WTC11 (cell line): Measurements from ENCODE around the gene PLEKHN1. TPM values are rescaled to one million over a fixed set of nuclear protein-coding genes. Genes with fewer than 3 reads are reported as not detected.
"Not testable (repeated sequence)": the region's sequence is repeated elsewhere in the genome, so short reads cannot be mapped to it uniquely, and the experiment has no call there.

Experiments
- ATAC-seq: fragments of 200-7000 bp; cut with Tn5 transposase; 2 replicates; pipeline ENCODE4 v1.10.0; 2021; ENCODE audit warnings: mild to moderate bottlenecking, moderate library complexity
- CTCF ChIA-PET: fragments of 300-600 bp; sonication (Branson Sonifier 250); formaldehyde crosslinking; loops from one replicate; lab custom pipeline; 2021; ENCODE audit warnings: antibody characterized with exemption; lab: Charles Lee
- POLR2A ChIA-PET: fragments of 350-600 bp; sonication (Branson Sonifier 250); formaldehyde crosslinking; loops from one replicate; lab custom pipeline; 2021; ENCODE audit warnings: antibody characterized with exemption; lab: Charles Lee
- DNase-seq: peaks from one replicate; pipeline ENCODE4 v3.0.0; 2021; ENCODE audit warnings: low spot score
- H3K27ac Mint-ChIP-seq: 2 replicates; pipeline ENCODE4 v1.8.0; 2021; ENCODE audit warnings: mixed read lengths
- H3K27me3 Mint-ChIP-seq: 2 replicates; pipeline ENCODE4 v1.8.0; 2021; ENCODE audit warnings: low read depth, mild to moderate bottlenecking, moderate library complexity, mixed read lengths
- H3K36me3 Mint-ChIP-seq: 2 replicates; pipeline ENCODE4 v1.8.0; 2021; ENCODE audit warnings: mixed read lengths
- H3K4me1 Mint-ChIP-seq: 2 replicates; pipeline ENCODE4 v1.8.0; 2022; ENCODE audit warnings: mixed read lengths
- H3K4me3 Mint-ChIP-seq: 2 replicates; pipeline ENCODE4 v1.8.0; 2021; ENCODE audit warnings: mild to moderate bottlenecking, moderate library complexity, mixed read lengths
- H3K9me3 Mint-ChIP-seq: 2 replicates; pipeline ENCODE4 v1.8.0; 2021; ENCODE audit warnings: mixed read lengths
- ESRRA ChIP-seq: sonication (generic); formaldehyde crosslinking; IDR thresholded peaks from 2 replicates; pipeline ENCODE4 v1.8.1; 2022; ENCODE audit warnings: mild to moderate bottlenecking, missing genetic modification reagents, borderline replicate concordance
- ETV6 ChIP-seq: sonication (generic); formaldehyde crosslinking; IDR thresholded peaks from 2 replicates; pipeline ENCODE4 v1.8.1; 2022; ENCODE audit warnings: mild to moderate bottlenecking, missing genetic modification reagents
- FOXJ3 ChIP-seq: sonication (generic); formaldehyde crosslinking; IDR thresholded peaks from 2 replicates; pipeline ENCODE4 v1.9.0; 2021; ENCODE audit warnings: missing genetic modification reagents, mild to moderate bottlenecking, borderline replicate concordance
- FOXP1 ChIP-seq: sonication (generic); formaldehyde crosslinking; IDR thresholded peaks from 2 replicates; pipeline ENCODE4 v1.8.0; 2022; ENCODE audit warnings: missing genetic modification reagents, mild to moderate bottlenecking, moderate library complexity, borderline replicate concordance
- GABPB1 ChIP-seq: sonication (generic); formaldehyde crosslinking; IDR thresholded peaks from 2 replicates; pipeline ENCODE4 v1.8.1; 2023; ENCODE audit warnings: mild to moderate bottlenecking, missing genetic modification reagents
- HMGA2 ChIP-seq: fragments of 250-450 bp; sonication (Bioruptor Pico); IDR thresholded peaks from 2 replicates; pipeline ENCODE4 v1.4.0; 2021; ENCODE audit warnings: mild to moderate bottlenecking, moderate library complexity
- IRF2 ChIP-seq: sonication (generic); formaldehyde crosslinking; IDR thresholded peaks from 2 replicates; pipeline ENCODE4 v1.8.0; 2022; ENCODE audit warnings: low read depth, missing genetic modification reagents, borderline replicate concordance
- MXD4 ChIP-seq: fragments of 250-450 bp; sonication (Bioruptor Pico); IDR thresholded peaks from 2 replicates; pipeline ENCODE4 v1.8.0; 2021; ENCODE audit warnings: mild to moderate bottlenecking, moderate library complexity, borderline replicate concordance
- NFYB ChIP-seq: sonication (generic); formaldehyde crosslinking; conservative IDR thresholded peaks from 2 replicates; pipeline ENCODE4 v1.8.0; 2022; ENCODE audit warnings: low read depth, missing genetic modification reagents
- PRRX2 ChIP-seq: fragments of 250-450 bp; sonication (Bioruptor Pico); IDR thresholded peaks from 2 replicates; pipeline ENCODE4 v1.8.0; 2021; ENCODE audit warnings: mild to moderate bottlenecking
- TEAD4 ChIP-seq: sonication (generic); formaldehyde crosslinking; IDR thresholded peaks from 2 replicates; pipeline ENCODE4 v1.8.0; 2022; ENCODE audit warnings: mild to moderate bottlenecking, missing genetic modification reagents
- ZNF219 ChIP-seq: sonication (generic); formaldehyde crosslinking; IDR thresholded peaks from 2 replicates; pipeline ENCODE4 v1.8.0; 2023; ENCODE audit warnings: missing genetic modification reagents, mild to moderate bottlenecking, borderline replicate concordance
- ZNF317 ChIP-seq: sonication (generic); formaldehyde crosslinking; IDR thresholded peaks from 2 replicates; pipeline ENCODE4 v1.8.1; 2023; ENCODE audit warnings: low read depth, mild to moderate bottlenecking, moderate library complexity, missing genetic modification reagents, borderline replicate concordance
- ZNF671 ChIP-seq: fragments of 250-450 bp; sonication (Bioruptor Pico); IDR thresholded peaks from 2 replicates; pipeline ENCODE4 v1.8.0; 2021; ENCODE audit warnings: mild to moderate bottlenecking
- total RNA-seq: library from RNA; stranded (reverse); gene quantifications from 3 replicates; pipeline ENCODE4 v1.2.3, GENCODE V29; 2021
- TF ChIP-seq, protein P1 (sequence below): sonication (generic); formaldehyde crosslinking; IDR thresholded peaks from 2 replicates; pipeline ENCODE4 v1.8.0; 2023; ENCODE audit warnings: mild to moderate bottlenecking, missing genetic modification reagents
- TF ChIP-seq, protein P2 (sequence below): fragments of 250-450 bp; sonication (Bioruptor Pico); IDR thresholded peaks from 2 replicates; pipeline ENCODE4 v2.1.2; 2022; ENCODE audit warnings: mild to moderate bottlenecking, moderate library complexity
- TF ChIP-seq, protein P3 (sequence below): sonication (generic); formaldehyde crosslinking; IDR thresholded peaks from 2 replicates; pipeline ENCODE4 v1.8.1; 2022; ENCODE audit warnings: low read depth, mild to moderate bottlenecking, moderate library complexity, missing genetic modification reagents, borderline replicate concordance
- TF ChIP-seq, protein P4 (sequence below): fragments of 250-450 bp; sonication (Bioruptor Pico); IDR thresholded peaks from 2 replicates; pipeline ENCODE4 v1.9.0; 2021; ENCODE audit warnings: moderate library complexity, mild to moderate bottlenecking, inconsistent platforms, borderline replicate concordance
- TF ChIP-seq, protein P5 (sequence below): sonication (generic); formaldehyde crosslinking; IDR thresholded peaks from 2 replicates; pipeline ENCODE4 v1.8.1; 2023; ENCODE audit warnings: mild to moderate bottlenecking, missing genetic modification reagents, moderate library complexity

The PLEKHN1 gene
- total RNA-seq, 1 experiment from 2014 or later: 3.4 TPM

DNA sequence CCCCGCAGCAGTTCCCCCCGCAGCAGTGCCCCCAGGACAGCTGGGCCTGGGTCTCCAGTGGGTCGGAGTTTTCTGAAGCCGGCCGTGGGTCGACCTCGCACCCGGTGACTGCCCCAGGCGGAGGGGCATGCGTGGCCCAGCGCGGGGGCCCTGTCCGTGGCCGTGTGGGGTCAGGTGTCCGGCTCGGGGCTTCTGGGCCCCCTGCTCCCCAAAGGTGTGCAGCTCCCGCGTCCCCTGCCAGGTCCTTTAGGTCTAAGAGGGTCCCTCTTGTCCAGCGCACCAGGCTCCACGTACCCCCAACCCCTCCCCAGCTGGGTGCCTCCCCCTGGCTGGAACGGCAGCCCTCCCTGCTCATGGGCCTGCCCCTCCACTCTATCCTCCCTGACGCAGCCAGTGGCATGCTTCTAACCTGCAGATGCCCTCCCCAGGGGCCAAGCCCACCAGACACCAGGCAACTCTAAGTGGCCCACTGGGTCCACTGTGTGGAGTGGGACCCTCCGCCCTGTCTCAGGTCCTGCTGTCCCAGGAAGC, 39.6 kb downstream of the PLEKHN1 start:
- ATAC-seq: no peak
- TF ChIP-seq ETV6: no peak
- TF ChIP-seq IRF2 (CRISPR knock-in tag): no peak
- no peak for TF ChIP-seq GABPB1
- TF ChIP-seq ESRRA (CRISPR knock-in tag): no peak
- TF ChIP-seq ZNF317 (CRISPR knock-in tag): no peak
- TF ChIP-seq ZNF671 (CRISPR knock-in tag): no peak
- Mint-ChIP-seq H3K36me3 (no peaks in the 10 kb centered on the region), H3K4me3 (no peak overlapping the region), H3K4me1 (peaks cover 14% of the 10 kb centered on the region), H3K27ac (no peak overlapping the region), H3K9me3 (no peaks in the 10 kb centered on the region), H3K27me3 (peaks cover 77% of the 10 kb centered on the region)
- no peak for DNase-seq
- ChIA-PET CTCF (interaction anchor here (1.3 to 3.1 kb wide), 3 partner anchors 8 to 29 kb away, joined by 3 to 8 read pairs (median 4); partner anchors contain the start of gene ISG15), POLR2A (no interaction called here)

DNA sequence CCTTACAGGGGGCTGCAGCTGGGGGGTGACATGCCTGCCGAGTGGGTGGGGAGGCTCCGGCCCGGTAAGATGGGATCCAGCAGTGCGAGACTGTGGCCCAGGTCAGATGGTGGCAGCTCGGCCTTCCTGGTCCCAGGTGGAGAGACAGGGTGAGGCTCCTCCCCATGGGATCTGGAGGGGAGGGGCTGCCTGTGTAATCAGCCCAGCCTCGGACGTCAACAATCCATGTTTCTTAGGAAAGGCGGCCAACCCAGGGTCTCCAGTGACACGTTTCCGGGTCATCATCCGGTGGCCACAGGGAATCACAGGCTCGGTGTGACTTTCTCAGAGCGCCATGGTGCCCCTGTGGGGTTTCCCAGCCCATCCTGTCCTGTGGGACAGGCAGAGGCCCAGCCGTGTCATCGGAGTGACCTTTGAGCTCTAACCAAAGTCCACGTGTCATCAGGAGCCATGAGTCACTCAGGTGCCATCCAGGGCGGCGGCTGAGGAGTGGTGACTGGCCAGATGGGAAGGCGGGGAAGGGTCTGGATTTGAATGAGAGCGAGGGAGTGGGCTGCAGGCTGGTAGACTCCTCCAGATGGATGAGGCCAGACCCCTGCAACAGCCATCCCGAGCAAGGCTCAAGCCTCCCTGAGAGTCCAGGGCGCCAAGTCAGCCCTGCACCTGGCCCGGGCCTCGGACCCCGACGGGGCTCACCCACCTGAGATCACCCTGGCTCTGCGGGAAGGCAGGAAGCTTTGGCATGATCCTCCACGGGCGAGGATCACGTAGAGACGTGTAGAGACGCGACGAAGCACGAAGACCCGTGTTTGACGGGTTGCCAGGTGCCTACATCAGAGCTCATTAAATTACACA, 40.2 kb downstream of the PLEKHN1 start:
- Mint-ChIP-seq H3K36me3 (no peaks in the 10 kb centered on the region), H3K9me3 (peaks cover 1% of the 10 kb centered on the region), H3K4me3 (no peak overlapping the region), H3K27ac (peak overlapping the region; percentile 45; the same call in 1 of the 2 replicates), H3K27me3 (peaks cover 75% of the 10 kb centered on the region), H3K4me1 (peaks cover 14% of the 10 kb centered on the region)
- TF ChIP-seq, protein P1, sequence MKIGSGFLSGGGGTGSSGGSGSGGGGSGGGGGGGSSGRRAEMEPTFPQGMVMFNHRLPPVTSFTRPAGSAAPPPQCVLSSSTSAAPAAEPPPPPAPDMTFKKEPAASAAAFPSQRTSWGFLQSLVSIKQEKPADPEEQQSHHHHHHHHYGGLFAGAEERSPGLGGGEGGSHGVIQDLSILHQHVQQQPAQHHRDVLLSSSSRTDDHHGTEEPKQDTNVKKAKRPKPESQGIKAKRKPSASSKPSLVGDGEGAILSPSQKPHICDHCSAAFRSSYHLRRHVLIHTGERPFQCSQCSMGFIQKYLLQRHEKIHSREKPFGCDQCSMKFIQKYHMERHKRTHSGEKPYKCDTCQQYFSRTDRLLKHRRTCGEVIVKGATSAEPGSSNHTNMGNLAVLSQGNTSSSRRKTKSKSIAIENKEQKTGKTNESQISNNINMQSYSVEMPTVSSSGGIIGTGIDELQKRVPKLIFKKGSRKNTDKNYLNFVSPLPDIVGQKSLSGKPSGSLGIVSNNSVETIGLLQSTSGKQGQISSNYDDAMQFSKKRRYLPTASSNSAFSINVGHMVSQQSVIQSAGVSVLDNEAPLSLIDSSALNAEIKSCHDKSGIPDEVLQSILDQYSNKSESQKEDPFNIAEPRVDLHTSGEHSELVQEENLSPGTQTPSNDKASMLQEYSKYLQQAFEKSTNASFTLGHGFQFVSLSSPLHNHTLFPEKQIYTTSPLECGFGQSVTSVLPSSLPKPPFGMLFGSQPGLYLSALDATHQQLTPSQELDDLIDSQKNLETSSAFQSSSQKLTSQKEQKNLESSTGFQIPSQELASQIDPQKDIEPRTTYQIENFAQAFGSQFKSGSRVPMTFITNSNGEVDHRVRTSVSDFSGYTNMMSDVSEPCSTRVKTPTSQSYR (CRISPR knock-in tag): no peak
- TF ChIP-seq GABPB1: peak; percentile 88
- TF ChIP-seq, protein P2, sequence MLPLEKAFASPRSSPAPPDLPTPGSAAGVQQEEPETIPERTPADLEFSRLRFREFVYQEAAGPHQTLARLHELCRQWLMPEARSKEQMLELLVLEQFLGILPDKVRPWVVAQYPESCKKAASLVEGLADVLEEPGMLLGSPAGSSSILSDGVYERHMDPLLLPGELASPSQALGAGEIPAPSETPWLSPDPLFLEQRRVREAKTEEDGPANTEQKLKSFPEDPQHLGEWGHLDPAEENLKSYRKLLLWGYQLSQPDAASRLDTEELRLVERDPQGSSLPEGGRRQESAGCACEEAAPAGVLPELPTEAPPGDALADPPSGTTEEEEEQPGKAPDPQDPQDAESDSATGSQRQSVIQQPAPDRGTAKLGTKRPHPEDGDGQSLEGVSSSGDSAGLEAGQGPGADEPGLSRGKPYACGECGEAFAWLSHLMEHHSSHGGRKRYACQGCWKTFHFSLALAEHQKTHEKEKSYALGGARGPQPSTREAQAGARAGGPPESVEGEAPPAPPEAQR: no peak
- TF ChIP-seq ZNF219 (CRISPR knock-in tag): no peak
- DNase-seq (peak; percentile 25), ATAC-seq (peak; percentile 23; the same call in 1 of the 2 replicates)
- ChIA-PET CTCF (interaction anchor here (1.1 to 3.1 kb wide), 5 partner anchors 13 to 57 kb away, joined by 3 to 8 read pairs (median 6); partner anchors contain the start of gene AGRN), POLR2A (no interaction called here)

DNA sequence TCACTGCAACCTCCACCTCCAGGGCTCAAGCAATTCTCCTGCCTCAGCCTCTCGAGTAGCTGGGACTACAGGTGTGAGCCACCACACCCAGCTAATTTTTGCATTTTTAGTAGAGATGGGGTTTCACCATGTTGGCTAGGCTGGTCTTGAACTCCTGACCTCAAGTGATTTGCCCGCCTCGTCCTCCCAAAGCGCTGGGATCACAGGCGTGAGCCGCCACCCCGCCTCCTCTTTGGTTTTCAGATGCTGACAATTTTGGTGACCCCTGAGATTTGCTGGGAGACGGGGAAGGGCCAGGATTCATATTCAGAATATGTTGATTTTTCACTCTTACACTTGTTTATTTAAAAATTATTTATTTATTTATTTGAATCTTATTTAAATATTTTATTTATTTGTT, 43.8 kb downstream of the PLEKHN1 start:
- H3K27ac Mint-ChIP-seq, ATAC-seq, POLR2A ChIA-PET, H3K4me3 Mint-ChIP-seq, DNase-seq, H3K36me3 Mint-ChIP-seq, H3K9me3 Mint-ChIP-seq: not testable (repeated sequence)
- peaks cover 31% of the 10 kb centered on the region for H3K4me1 Mint-ChIP-seq
- peak; percentile 43; the same call in 1 of the 2 replicates for TF ChIP-seq HMGA2
- peaks cover 59% of the 10 kb centered on the region for H3K27me3 Mint-ChIP-seq
- CTCF ChIA-PET: interaction anchor here (1.2 kb wide), 1 partner anchor 9 kb away, joined by 4 read pairs; no protein-coding TSS in a partner anchor

DNA sequence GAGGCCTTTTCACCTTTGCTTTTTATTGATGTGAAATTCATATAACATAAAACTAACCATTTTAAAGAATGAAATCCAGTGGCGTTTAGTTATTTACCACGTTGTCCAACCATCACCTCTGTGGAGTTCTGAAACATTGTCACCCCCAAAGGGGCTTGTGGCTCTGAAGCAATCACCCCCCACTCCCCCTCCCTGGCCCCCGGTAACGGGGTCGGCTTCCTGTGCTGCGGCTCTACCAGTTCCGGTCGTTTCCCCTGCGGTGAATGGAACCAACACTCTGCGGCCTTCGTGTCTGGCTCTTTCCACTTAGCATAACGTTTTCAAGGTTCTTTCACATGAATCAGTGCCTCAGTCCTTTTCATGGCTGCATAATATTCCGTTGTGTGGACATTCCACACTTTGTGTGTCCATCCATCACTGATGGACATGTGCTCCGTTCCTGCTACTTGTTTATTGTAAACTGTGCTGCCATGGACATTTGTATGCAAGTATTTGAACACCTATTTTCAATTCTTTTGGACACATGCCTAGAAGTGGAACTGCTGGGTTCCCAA, 45.2 kb downstream of the PLEKHN1 start:
- H3K27me3 Mint-ChIP-seq: peaks cover 51% of the 10 kb centered on the region
- DNase-seq (no peak), ATAC-seq (no peak)
- H3K4me3 Mint-ChIP-seq: no peak overlapping the region
- no peak overlapping the region; the same call in 1 of the 2 replicates for H3K27ac Mint-ChIP-seq
- peaks cover 26% of the 10 kb centered on the region for H3K4me1 Mint-ChIP-seq
- H3K9me3 Mint-ChIP-seq: peaks cover 4% of the 10 kb centered on the region
- ChIA-PET POLR2A (no interaction called here), CTCF (no interaction called here)
- no peaks in the 10 kb centered on the region for H3K36me3 Mint-ChIP-seq
- TF ChIP-seq TEAD4 (CRISPR knock-in tag) (no peak), NFYB (CRISPR knock-in tag) (no peak), ETV6 (no peak), PRRX2 (no peak), FOXP1 (CRISPR knock-in tag) (no peak), FOXJ3 (CRISPR knock-in tag) (no peak), MXD4 (no peak), GABPB1 (no peak)
- TF ChIP-seq, protein P3, sequence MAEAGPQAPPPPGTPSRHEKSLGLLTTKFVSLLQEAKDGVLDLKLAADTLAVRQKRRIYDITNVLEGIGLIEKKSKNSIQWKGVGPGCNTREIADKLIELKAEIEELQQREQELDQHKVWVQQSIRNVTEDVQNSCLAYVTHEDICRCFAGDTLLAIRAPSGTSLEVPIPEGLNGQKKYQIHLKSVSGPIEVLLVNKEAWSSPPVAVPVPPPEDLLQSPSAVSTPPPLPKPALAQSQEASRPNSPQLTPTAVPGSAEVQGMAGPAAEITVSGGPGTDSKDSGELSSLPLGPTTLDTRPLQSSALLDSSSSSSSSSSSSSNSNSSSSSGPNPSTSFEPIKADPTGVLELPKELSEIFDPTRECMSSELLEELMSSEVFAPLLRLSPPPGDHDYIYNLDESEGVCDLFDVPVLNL (CRISPR knock-in tag): no peak
- TF ChIP-seq, protein P4, sequence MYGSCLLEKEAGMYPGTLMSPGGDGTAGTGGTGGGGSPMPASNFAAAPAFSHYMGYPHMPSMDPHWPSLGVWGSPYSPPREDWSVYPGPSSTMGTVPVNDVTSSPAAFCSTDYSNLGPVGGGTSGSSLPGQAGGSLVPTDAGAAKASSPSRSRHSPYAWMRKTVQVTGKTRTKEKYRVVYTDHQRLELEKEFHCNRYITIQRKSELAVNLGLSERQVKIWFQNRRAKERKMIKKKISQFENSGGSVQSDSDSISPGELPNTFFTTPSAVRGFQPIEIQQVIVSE: no peak
- TF ChIP-seq, protein P5, sequence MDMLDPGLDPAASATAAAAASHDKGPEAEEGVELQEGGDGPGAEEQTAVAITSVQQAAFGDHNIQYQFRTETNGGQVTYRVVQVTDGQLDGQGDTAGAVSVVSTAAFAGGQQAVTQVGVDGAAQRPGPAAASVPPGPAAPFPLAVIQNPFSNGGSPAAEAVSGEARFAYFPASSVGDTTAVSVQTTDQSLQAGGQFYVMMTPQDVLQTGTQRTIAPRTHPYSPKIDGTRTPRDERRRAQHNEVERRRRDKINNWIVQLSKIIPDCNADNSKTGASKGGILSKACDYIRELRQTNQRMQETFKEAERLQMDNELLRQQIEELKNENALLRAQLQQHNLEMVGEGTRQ (CRISPR knock-in tag): no peak
